BLaER1 (cell line): ENCODE results near the gene AKR1B15.
"Not testable (repeated sequence)": the region's sequence is repeated elsewhere in the genome, so short reads cannot be mapped to it uniquely, and the experiment has no call there.

Source experiments
- H3K27ac ChIP-seq: shearing (Covaris generic); formaldehyde crosslinking; 2 replicates; pipeline ENCODE4 v1.8.1; 2022
- H3K27me3 ChIP-seq: shearing (Covaris generic); formaldehyde crosslinking; 2 replicates; pipeline ENCODE4 v1.8.1; 2022
- H3K36me3 ChIP-seq: shearing (Covaris generic); formaldehyde crosslinking; 2 replicates; pipeline ENCODE4 v1.8.1; 2022
- H3K4me1 ChIP-seq: shearing (Covaris generic); formaldehyde crosslinking; 2 replicates; pipeline ENCODE4 v1.8.1; 2022
- H3K4me2 ChIP-seq: shearing (Covaris generic); formaldehyde crosslinking; 2 replicates; pipeline ENCODE4 v1.8.1; 2022
- H3K4me3 ChIP-seq: shearing (Covaris generic); formaldehyde crosslinking; 2 replicates; pipeline ENCODE4 v1.8.1; 2022
- H3K9ac ChIP-seq: shearing (Covaris generic); formaldehyde crosslinking; 2 replicates; pipeline ENCODE4 v1.8.1; 2022
- H3K9me3 ChIP-seq: shearing (Covaris generic); formaldehyde crosslinking; 2 replicates; pipeline ENCODE4 v1.8.1; 2022
- H4K20me1 ChIP-seq: shearing (Covaris generic); formaldehyde crosslinking; 2 replicates; pipeline ENCODE4 v1.8.1; 2022
- Cebpa-rat ChIP-seq: shearing (Covaris generic); IDR thresholded peaks from 2 replicates; pipeline ENCODE4 v1.8.1; 2022

AKR1B15 gene

DNA sequence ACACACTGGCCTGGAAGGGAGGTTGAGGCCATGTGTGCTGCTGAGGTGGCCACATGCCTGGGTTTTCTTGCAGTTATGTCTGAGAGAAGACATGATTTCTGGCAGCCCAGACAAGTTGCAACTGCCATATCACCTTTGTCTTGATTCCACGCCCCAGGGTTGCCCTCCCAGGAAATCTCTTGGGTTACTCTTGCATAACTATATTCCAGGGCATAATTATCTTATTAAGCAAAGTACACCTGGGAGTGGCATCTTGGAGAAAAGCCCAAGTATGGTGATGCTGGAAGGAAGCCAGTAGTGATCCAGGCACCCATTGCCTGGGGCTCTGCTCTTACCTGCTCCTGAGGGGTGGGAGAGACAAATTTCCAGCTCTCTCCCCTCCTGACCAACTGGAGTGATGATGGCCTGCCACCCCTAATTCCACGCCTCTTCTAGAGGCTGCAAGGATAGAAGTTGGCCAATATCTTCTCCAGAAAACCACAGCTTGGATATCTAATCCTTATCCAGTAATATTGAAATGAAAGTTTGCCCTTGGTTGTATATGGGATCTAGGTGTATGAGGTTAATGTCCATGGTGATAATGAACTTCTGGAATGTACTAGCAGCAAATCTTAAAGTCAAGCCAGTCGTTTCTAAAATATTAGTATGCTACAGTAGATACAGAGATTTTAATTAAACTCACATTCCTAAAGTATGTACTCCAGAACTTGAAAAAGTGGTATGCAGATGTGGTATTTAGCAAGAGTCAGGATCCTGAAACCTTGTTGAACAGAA is 16.5 kb upstream of the AKR1B15 start:
- no peak for TF ChIP-seq Cebpa-rat
- Histone ChIP-seq H3K9me3 (no peaks in the 10 kb centered on the region), H3K4me2 (no peak overlapping the region), H3K27ac (no peak overlapping the region), H3K4me1 (no peaks in the 10 kb centered on the region), H3K4me3 (no peak overlapping the region), H3K9ac (no peak overlapping the region), H4K20me1 (no peaks in the 10 kb centered on the region), H3K27me3 (no peaks in the 10 kb centered on the region), H3K36me3 (no peaks in the 10 kb centered on the region)

DNA sequence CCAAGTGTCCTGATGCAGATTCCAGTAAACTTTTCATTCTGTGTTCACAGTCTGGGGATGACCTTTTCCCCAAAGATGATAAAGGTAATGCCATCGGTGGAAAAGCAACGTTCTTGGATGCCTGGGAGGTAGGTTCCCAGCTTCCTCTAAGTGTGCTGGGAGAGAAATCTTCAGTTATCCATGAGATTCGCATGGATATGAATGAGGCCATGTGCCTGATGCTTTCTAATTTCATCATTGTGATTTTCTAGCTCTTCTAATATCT is 16.0 kb upstream of the AKR1B15 start:
- Histone ChIP-seq H3K9ac (no peak overlapping the region), H3K4me1 (no peaks in the 10 kb centered on the region), H3K4me2 (no peak overlapping the region), H3K4me3 (no peak overlapping the region), H3K27ac (no peak overlapping the region), H3K9me3 (no peaks in the 10 kb centered on the region), H3K27me3 (no peaks in the 10 kb centered on the region), H3K36me3 (no peaks in the 10 kb centered on the region), H4K20me1 (no peaks in the 10 kb centered on the region)
- TF ChIP-seq Cebpa-rat, result no peak

DNA sequence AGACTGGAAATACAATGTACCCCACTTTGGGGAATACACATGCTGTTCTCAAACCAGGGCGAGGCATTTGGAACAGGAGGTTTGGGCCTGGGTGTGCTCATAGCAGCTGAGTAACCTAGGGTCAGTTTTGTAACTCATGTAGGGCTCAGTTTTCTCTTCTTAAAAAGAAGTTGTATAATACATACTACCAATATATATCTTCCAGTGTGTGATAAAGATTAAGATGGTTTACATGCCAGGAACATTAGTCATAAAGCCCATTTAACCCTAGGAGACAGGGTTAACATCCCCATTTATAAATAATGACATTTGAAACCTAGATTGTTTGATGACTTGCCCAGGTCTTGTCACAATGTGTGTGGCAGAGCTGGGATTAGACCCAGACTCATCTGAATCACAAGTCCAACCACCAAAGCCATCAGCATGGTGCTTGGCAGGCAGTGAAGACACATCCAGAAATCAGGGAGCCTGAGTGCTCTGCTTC is 15.6 kb upstream of the AKR1B15 start:
- Histone ChIP-seq H3K27ac (no peak overlapping the region), H3K4me2 (no peak overlapping the region), H3K27me3 (no peaks in the 10 kb centered on the region), H4K20me1 (no peaks in the 10 kb centered on the region), H3K9ac (no peak overlapping the region), H3K4me3 (no peak overlapping the region), H3K36me3 (no peaks in the 10 kb centered on the region), H3K9me3 (no peaks in the 10 kb centered on the region), H3K4me1 (no peaks in the 10 kb centered on the region)
- TF ChIP-seq Cebpa-rat, result no peak

GRCh38 chr7:134534633-134535032 is 14.3 kb upstream of the AKR1B15 start:
- Histone ChIP-seq H4K20me1 (no peaks in the 10 kb centered on the region), H3K27ac (no peak overlapping the region), H3K27me3 (no peaks in the 10 kb centered on the region), H3K36me3 (no peaks in the 10 kb centered on the region), H3K9me3 (no peaks in the 10 kb centered on the region), H3K4me2 (no peak overlapping the region), H3K9ac (no peak overlapping the region), H3K4me3 (no peak overlapping the region), H3K4me1 (no peaks in the 10 kb centered on the region)
- TF ChIP-seq Cebpa-rat, result no peak

DNA sequence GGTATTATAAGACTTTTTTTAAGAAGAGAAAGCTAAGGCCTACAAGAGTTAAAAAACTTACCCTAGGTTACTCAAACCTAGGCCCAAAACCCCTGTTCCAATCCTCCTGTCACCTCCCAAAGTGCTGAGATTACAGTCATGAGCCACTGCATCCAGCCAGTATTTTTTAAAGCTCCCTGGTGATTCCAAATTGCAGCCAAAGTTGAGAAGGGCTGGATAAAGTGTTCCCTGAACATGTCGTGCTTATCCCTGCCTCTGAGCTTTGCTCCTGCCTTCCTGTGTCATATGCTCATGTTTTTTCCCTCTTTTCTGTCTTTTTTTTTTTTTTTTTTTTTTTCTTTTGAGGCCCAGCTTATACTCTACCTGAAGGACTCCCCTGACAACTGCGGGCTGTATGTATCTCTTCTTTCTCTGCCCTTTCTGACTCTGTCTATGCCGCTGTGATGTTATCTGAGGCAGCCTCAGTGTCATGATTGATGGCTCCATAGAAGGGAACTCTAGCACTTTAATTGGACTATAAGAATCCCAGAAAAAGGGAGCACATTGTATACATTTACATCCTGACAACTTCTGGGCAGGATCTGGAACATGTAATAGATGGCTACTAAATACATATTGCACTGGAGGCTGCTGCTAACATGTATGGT is 13.5 kb upstream of the AKR1B15 start:
- H3K36me3 ChIP-seq, result no peaks in the 10 kb centered on the region
- H3K27ac ChIP-seq, result no peak overlapping the region
- no peak overlapping the region for H3K4me3 ChIP-seq
- H3K9ac ChIP-seq, result no peak overlapping the region
- no peak for TF ChIP-seq Cebpa-rat
- no peaks in the 10 kb centered on the region for H4K20me1 ChIP-seq
- no peaks in the 10 kb centered on the region for H3K9me3 ChIP-seq
- H3K4me2 ChIP-seq, result no peak overlapping the region
- no peaks in the 10 kb centered on the region for H3K4me1 ChIP-seq
- H3K27me3 ChIP-seq, result no peaks in the 10 kb centered on the region

GRCh38 chr7:134535919-134536299 is 13.0 kb upstream of the AKR1B15 start:
- H3K4me2 ChIP-seq, result no peak overlapping the region
- TF ChIP-seq Cebpa-rat, result no peak
- H3K4me1 ChIP-seq, result no peaks in the 10 kb centered on the region
- H3K9ac ChIP-seq, result no peak overlapping the region
- no peaks in the 10 kb centered on the region for H4K20me1 ChIP-seq
- H3K27ac ChIP-seq, result no peak overlapping the region
- H3K9me3 ChIP-seq, result no peaks in the 10 kb centered on the region
- no peaks in the 10 kb centered on the region for H3K27me3 ChIP-seq
- H3K4me3 ChIP-seq, result no peak overlapping the region
- H3K36me3 ChIP-seq, result no peaks in the 10 kb centered on the region

- not testable (repeated sequence) for H3K27ac ChIP-seq, H3K36me3 ChIP-seq, H3K4me1 ChIP-seq, H3K27me3 ChIP-seq, H3K4me2 ChIP-seq, H3K4me3 ChIP-seq, H4K20me1 ChIP-seq, H3K9me3 ChIP-seq, H3K9ac ChIP-seq
Observed at GRCh38 chr7:134536558-134536957, 12.4 kb upstream of the AKR1B15 start.

- H3K27ac ChIP-seq, H3K4me2 ChIP-seq, H4K20me1 ChIP-seq, H3K9me3 ChIP-seq, H3K4me1 ChIP-seq, H3K36me3 ChIP-seq, H3K27me3 ChIP-seq, H3K4me3 ChIP-seq, H3K9ac ChIP-seq: not testable (repeated sequence)
Observed at GRCh38 chr7:134537273-134537781, 11.6 kb upstream of the AKR1B15 start.

DNA sequence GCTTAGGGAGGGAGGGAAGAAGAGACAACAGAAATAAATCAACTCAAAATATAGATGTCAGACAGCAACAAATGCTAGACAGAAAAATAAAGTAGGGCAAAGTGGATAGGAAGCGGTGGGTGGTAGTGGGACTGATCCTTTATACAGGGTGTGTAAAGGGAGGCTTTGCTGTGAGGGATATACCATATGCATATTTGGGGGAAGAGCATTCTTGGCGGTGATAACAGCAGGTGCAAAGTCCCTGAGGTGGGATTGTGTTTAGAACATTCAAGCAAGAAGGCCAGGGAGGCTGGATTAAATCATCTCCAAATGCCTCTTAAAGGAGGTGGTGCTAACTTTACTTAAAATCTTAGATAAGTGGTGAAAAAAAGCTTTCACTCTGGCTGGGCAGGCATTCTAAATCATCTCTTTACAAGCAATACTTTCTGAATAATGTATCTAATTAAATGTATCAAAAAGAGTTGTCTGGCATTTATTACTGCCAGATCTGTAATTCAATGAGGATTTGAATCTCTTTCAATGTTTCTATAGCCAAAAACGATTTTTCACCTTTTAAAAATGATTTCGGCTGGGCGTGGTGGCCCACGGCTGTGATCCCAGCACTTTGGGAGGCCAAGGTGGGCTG is 9.4 kb upstream of the AKR1B15 start:
- Histone ChIP-seq H3K27me3 (no peaks in the 10 kb centered on the region), H3K9me3 (no peaks in the 10 kb centered on the region), H3K27ac (no peak overlapping the region), H3K36me3 (no peaks in the 10 kb centered on the region), H4K20me1 (no peaks in the 10 kb centered on the region), H3K9ac (no peak overlapping the region), H3K4me1 (no peaks in the 10 kb centered on the region), H3K4me3 (no peak overlapping the region), H3K4me2 (no peak overlapping the region)
- TF ChIP-seq Cebpa-rat, result no peak

DNA sequence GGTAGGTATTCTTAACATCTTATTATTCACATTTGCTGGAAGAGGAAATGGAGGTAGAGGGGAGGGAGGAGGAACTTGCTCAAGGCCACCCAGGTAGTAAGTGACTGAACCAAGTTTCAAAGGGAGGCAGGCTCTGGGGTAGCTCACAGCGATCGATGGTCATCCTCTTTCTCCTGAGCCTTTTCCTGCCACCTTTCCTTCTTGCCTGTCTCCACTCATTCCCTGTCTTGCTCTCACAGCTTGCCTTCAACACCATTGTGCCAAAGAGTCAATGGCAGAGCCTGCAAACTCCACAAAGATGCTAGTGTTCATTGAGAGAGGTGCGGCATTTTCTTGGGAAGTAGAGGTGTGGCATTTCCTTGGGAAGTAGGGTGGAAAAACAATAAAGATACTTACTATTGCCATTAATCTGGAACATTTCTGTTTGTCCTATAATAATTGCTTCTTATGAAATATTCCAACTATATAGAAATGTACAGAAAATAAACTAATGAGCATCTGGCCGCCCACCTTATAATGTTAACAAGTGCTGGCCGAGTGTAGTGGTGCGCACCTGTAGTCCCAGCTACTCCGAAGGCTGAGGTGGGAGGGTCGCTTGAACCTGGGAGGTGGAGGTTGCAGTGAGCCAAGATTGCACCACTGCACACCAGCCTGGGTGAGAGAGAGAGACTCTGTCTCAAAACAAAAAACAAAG is 7.3 kb upstream of the AKR1B15 start:
- H3K4me2 ChIP-seq, result not testable (repeated sequence)

More for the DNA sequence above, 7.3 kb upstream of the AKR1B15 start:
- not testable (repeated sequence) for H3K36me3 ChIP-seq, H3K4me1 ChIP-seq, H4K20me1 ChIP-seq, H3K9me3 ChIP-seq, H3K27ac ChIP-seq, H3K9ac ChIP-seq, H3K4me3 ChIP-seq, H3K27me3 ChIP-seq
